Activated T-helper 2 cell treated with anti-CD3 and anti-CD28 coated beads, Interferon-gamma antibody, Interleukin-2, Interleukin-4, amounts not matched to agents 10 μg/mL and 5 μg/mL and 100 μg/mL, durations not matched to agents 14 hours and 24 hours and 36 hours (primary cell): ENCODE results near the gene GORASP2. TPM values are rescaled to one million over a fixed set of nuclear protein-coding genes. Genes with fewer than 3 reads are reported as not detected.

ENCODE experiments used
- DNase-seq: peaks from one replicate; pipeline ENCODE4 v3.0.0; 2021; ENCODE audit warnings: low spot score
- H3K27ac Mint-ChIP-seq: one replicate; pipeline ENCODE4 v1.8.0; 2021; ENCODE audit warnings: mixed read lengths
- H3K27me3 Mint-ChIP-seq: one replicate; pipeline ENCODE4 v1.8.0; 2021; ENCODE audit warnings: low read depth, mixed read lengths
- H3K36me3 Mint-ChIP-seq: one replicate; pipeline ENCODE4 v1.8.0; 2021; ENCODE audit warnings: low read depth, mixed read lengths
- H3K4me1 Mint-ChIP-seq: one replicate; pipeline ENCODE4 v1.8.0; 2021; ENCODE audit warnings: low read depth, mixed read lengths
- H3K4me3 Mint-ChIP-seq: one replicate; pipeline ENCODE4 v1.8.0; 2021; ENCODE audit warnings: low read depth, mild to moderate bottlenecking, moderate library complexity, mixed read lengths
- H3K9me3 Mint-ChIP-seq: one replicate; pipeline ENCODE4 v1.8.0; 2021; ENCODE audit warnings: mixed read lengths
- intact Hi-C: fragments of 100-400 bp; cut with micrococcal nuclease; formaldehyde crosslinking; loops from one replicate; pipeline ENCODE4 v1.15.1; 2023
- total RNA-seq: library from RNA; stranded (reverse); gene quantifications from 2 replicates; pipeline ENCODE4 v1.2.3, GENCODE V29; 2022

The GORASP2 gene
- total RNA-seq, 1 donor from 2014 or later: 92.4 TPM

DNA sequence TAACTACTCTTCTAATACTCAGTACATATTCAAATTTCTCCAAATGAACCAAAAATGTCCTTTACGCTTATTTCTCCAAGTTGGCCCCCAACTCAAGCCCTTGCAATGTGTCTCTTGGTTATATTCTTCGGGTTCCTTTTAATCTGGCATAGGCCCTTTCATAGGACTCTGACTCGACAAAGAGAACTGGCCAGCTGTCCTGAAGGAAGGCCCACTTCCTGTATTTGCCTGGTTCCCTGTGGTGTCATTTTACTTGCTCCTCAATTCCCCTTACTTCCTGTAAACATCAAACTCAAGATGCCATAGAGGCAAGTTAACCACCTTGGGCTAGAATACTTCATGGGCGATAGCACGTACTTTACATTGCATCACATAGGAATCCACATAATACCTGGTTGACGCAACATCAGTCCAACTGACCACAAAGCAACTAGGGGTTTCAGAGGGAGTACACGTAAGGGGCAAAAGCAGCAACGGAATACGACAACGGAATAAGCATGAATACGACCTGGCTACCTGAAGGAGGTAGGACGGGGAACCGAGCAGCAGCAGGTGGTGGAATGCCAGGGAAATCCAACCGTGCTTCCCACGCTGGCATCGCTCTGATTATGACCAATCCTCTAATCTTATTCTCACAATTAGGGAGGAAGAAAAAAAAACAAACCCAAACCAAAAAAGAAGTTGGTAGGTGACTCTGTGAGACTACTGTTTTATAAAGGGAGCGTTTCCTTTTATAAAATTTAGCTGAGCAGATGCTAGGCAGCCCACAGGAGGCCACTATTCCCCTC is 823 bp upstream of the GORASP2 start:
- intact Hi-C loops: loop anchor here (1.0 to 10.0 kb wide), 6 partner anchors 233 to 1627 kb away; partner anchors contain the start of genes DYNC1I2, METTL5, PDK1 and TLK1
- Mint-ChIP-seq H3K4me1 (peaks cover 41% of the 10 kb centered on the region), H3K9me3 (peaks cover 32% of the 10 kb centered on the region), H3K36me3 (peaks cover 42% of the 10 kb centered on the region), H3K27ac (peak overlapping the region; percentile 94), H3K4me3 (peak overlapping the region; percentile 83), H3K27me3 (no peaks in the 10 kb centered on the region)
- peak; percentile 17 for DNase-seq

- H3K27me3 Mint-ChIP-seq: no peaks in the 10 kb centered on the region
- intact Hi-C loops: loop anchor here (1.0 to 10.0 kb wide), 7 partner anchors 231 to 1625 kb away; partner anchors contain the start of genes DCAF17, METTL5, PDK1 and TLK1
- H3K4me3 Mint-ChIP-seq: peak overlapping the region; percentile 92
- peak; percentile 33 for DNase-seq
- H3K36me3 Mint-ChIP-seq: peaks cover 48% of the 10 kb centered on the region
- H3K4me1 Mint-ChIP-seq: peaks cover 45% of the 10 kb centered on the region
- H3K27ac Mint-ChIP-seq: peak overlapping the region; percentile 94
- peaks cover 23% of the 10 kb centered on the region for H3K9me3 Mint-ChIP-seq
Measured at GRCh38 chr2:170929686-170930050, 615 bp downstream of the GORASP2 start.

DNA sequence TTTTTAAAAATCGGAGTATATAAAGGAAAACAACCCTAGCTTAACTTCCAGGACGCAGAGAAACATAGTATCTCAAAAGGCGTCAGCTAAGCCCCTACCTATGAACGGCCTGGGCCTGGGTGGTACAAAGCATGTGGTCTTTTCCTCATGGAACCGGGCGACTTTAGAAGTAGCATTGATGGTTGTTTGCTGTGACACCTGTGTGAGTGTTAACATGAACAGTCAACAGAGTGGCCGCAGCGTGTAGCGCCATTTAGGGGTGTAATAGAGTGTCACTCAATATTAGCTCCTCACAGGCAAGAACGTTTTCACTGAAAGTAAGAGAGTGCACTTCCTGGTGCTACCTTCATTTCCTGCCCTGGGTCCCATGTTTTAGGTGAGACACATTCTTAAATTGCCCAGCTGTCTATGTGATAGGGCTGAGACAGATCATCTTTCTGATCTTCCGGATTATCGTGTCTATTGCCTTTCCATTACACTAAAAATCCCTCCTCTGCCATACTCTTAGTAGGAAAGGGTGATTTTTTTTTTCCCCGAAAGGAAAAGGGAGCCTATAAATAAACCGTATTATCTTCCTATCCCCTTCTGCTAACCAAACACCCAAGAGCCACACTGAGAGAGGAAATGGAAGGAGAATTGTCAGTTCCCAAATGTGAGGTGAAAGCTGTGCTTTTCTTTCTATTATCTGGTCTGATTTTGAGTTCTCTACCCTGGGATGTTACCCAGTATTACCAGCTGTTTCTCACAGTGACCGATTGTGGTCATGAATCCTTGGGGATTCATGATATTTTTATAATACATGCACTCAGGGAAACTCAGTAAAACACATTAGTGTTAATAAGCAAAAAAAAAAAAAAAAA is 1.3 kb downstream of the GORASP2 start:
- intact Hi-C loops: no loop called here
- Mint-ChIP-seq H3K27me3 (no peaks in the 10 kb centered on the region), H3K36me3 (peaks cover 45% of the 10 kb centered on the region), H3K9me3 (peaks cover 18% of the 10 kb centered on the region), H3K4me3 (peak overlapping the region; percentile 92), H3K4me1 (peaks cover 41% of the 10 kb centered on the region), H3K27ac (peak overlapping the region; percentile 94)
- peak; percentile 52 for DNase-seq

DNA sequence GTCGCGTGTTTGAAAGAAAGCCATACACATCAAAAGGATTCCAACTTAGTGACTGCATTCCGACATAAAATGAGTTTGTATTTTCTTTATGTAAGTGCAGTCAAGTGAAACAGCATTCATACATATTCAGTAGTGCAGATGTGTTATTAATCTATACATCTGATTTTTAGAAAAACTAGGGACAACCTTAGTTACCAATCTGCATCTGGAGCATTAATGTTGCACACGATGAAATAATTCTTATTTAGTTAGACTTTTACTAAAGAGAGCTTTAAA is 1.9 kb downstream of the GORASP2 start:
- no peak for DNase-seq
- Mint-ChIP-seq H3K9me3 (peaks cover 18% of the 10 kb centered on the region), H3K27me3 (no peaks in the 10 kb centered on the region), H3K4me3 (peak overlapping the region; percentile 92), H3K4me1 (peaks cover 41% of the 10 kb centered on the region), H3K36me3 (peaks cover 50% of the 10 kb centered on the region), H3K27ac (no peak overlapping the region)
- intact Hi-C loops: no loop called here

GRCh38 chr2:170932166-170932565 is 3.1 kb downstream of the GORASP2 start:
- Mint-ChIP-seq H3K27ac (no peak overlapping the region), H3K9me3 (peaks cover 9% of the 10 kb centered on the region), H3K36me3 (peaks cover 49% of the 10 kb centered on the region), H3K4me1 (peaks cover 38% of the 10 kb centered on the region), H3K27me3 (no peaks in the 10 kb centered on the region), H3K4me3 (no peak overlapping the region)
- intact Hi-C loops: no loop called here
- no peak for DNase-seq

DNA sequence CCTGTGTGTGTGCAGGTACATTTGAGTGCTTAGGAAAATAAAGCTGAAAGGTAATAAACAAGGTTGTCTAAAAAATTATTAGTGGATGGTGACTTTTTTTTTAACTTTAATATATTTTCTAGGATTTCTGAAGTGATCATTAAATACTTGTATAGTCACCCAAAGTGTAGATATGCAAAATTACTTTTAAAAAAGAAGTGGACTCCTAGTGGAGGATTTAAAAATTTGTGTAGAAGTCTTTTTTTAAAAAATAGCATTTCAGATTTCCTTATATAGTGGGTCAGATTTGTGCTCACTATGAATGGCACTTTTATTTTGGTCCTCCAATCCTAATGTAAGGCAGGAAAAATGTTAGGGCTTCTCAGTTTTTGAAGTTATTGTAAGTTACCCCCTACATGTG is 3.9 kb downstream of the GORASP2 start:
- Mint-ChIP-seq H3K4me1 (peaks cover 37% of the 10 kb centered on the region), H3K4me3 (no peak overlapping the region), H3K9me3 (peaks cover 4% of the 10 kb centered on the region), H3K27me3 (no peaks in the 10 kb centered on the region), H3K27ac (no peak overlapping the region), H3K36me3 (peaks cover 52% of the 10 kb centered on the region)
- no peak for DNase-seq
- intact Hi-C loops: no loop called here

DNA sequence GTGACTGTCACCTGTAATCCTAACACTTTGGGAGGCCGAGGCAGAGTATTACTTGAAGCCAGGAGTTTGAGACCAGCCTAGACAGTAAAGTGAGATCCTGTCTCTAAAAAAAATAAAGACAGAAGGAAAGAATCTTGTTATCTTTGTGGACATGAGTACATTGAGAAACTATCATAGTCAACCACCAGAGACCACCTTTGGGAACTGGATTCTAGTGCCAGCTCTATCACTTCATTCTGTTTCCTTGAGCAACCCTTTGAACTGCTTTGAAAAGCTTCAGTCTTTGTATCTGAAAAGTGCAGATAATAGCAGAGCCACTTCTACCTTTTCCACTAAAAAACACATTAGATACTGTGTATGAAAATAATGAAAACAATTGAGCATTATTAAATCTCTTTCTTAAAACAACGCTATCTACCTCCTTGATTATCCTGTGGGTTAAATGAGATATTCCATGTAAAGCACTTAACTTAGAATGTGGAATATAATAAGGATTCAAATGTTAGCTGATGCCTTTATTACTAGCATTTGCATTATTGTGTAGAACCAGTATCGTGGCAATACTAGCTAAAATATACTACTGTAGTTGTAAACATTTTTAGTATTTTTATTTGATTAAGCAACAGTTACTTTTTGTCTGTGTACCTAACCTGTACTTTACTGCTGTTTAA is 8.8 kb downstream of the GORASP2 start:
- H3K27ac Mint-ChIP-seq: no peak overlapping the region
- H3K4me3 Mint-ChIP-seq: no peak overlapping the region
- peaks cover 28% of the 10 kb centered on the region for H3K4me1 Mint-ChIP-seq
- intact Hi-C loops: no loop called here
- no peaks in the 10 kb centered on the region for H3K9me3 Mint-ChIP-seq
- no peak for DNase-seq
- H3K27me3 Mint-ChIP-seq: no peaks in the 10 kb centered on the region
- peaks cover 43% of the 10 kb centered on the region for H3K36me3 Mint-ChIP-seq

DNA sequence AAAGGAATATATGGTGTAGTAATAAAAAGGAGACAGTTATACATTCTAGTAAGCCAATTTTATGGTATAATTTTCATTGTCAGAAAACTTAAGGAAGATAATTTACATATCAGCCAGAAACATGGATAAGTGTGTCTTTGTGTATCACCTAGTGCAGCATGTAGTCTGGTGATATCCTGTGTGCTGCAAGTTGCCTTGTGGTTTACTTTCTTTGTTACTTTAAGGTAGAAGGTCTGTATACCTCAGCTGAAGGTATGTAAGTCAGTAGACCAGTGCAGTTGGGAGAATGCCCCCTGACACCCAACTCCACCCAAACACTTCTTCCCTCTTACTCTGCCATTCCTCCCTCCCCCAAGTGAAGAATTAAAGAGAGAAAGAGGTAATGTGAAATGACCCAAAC is 11.0 kb downstream of the GORASP2 start:
- Mint-ChIP-seq H3K4me3 (no peak overlapping the region), H3K9me3 (no peaks in the 10 kb centered on the region), H3K27me3 (no peaks in the 10 kb centered on the region), H3K27ac (no peak overlapping the region), H3K36me3 (peaks cover 40% of the 10 kb centered on the region), H3K4me1 (peaks cover 30% of the 10 kb centered on the region)
- intact Hi-C loops: no loop called here
- no peak for DNase-seq

- Mint-ChIP-seq H3K4me1 (peaks cover 33% of the 10 kb centered on the region), H3K27ac (no peak overlapping the region), H3K9me3 (no peaks in the 10 kb centered on the region), H3K36me3 (peaks cover 34% of the 10 kb centered on the region), H3K4me3 (no peak overlapping the region), H3K27me3 (no peaks in the 10 kb centered on the region)
- no peak for DNase-seq
- intact Hi-C loops: no loop called here
Measured at GRCh38 chr2:170942615-170943014, 13.6 kb downstream of the GORASP2 start.

GRCh38 chr2:170943041-170943440 is 14.0 kb downstream of the GORASP2 start:
- H3K27me3 Mint-ChIP-seq: no peaks in the 10 kb centered on the region
- H3K4me3 Mint-ChIP-seq: no peak overlapping the region
- H3K9me3 Mint-ChIP-seq: no peaks in the 10 kb centered on the region
- H3K4me1 Mint-ChIP-seq: peaks cover 33% of the 10 kb centered on the region
- DNase-seq: no peak
- H3K36me3 Mint-ChIP-seq: peaks cover 30% of the 10 kb centered on the region
- no peak overlapping the region for H3K27ac Mint-ChIP-seq
- intact Hi-C loops: no loop called here

DNA sequence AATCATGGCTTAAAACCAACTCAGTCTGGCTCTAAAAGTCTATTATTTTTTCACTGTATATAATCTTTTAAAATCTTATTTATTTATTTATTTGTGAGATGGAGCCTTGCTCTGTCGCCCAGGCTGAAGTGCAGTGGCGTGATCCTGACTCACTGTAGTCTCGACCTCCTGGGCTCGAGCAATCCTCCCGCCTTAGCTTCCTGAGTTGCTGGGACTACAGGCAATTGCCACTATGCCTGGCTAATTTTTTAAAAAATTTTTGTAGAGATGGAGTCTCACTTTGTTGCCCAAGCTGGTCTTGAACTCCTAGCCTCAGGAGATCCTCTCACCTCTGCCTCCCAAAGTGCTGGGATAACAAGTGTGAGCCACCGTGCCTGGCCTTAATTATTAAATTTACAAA is 14.5 kb downstream of the GORASP2 start:
- no peak overlapping the region for H3K4me3 Mint-ChIP-seq
- intact Hi-C loops: no loop called here
- H3K27ac Mint-ChIP-seq: no peak overlapping the region
- H3K4me1 Mint-ChIP-seq: peaks cover 33% of the 10 kb centered on the region
- DNase-seq: no peak
- no peaks in the 10 kb centered on the region for H3K27me3 Mint-ChIP-seq
- H3K9me3 Mint-ChIP-seq: no peaks in the 10 kb centered on the region
- H3K36me3 Mint-ChIP-seq: peaks cover 29% of the 10 kb centered on the region

GRCh38 chr2:170944545-170944944 is 15.5 kb downstream of the GORASP2 start:
- no peak overlapping the region for H3K27ac Mint-ChIP-seq
- H3K27me3 Mint-ChIP-seq: no peaks in the 10 kb centered on the region
- no peak for DNase-seq
- H3K9me3 Mint-ChIP-seq: no peaks in the 10 kb centered on the region
- H3K4me3 Mint-ChIP-seq: no peak overlapping the region
- intact Hi-C loops: no loop called here
- peaks cover 25% of the 10 kb centered on the region for H3K4me1 Mint-ChIP-seq
- H3K36me3 Mint-ChIP-seq: peaks cover 31% of the 10 kb centered on the region

DNA sequence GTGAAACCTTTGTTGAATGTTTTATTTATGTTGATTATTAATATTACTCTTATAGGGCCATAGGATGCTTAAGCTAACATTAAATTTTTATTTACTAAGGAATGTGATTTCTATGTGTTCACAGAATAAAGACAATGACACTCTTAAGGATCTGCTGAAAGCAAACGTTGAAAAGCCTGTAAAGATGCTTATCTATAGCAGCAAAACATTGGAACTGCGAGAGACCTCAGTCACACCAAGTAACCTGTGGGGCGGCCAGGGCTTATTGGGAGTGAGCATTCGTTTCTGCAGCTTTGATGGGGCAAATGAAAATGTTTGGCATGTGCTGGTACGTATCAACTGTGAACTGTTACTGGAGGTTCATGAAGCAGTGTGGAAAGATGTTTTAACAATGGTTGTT is 20.4 kb downstream of the GORASP2 start:
- Mint-ChIP-seq H3K27me3 (no peaks in the 10 kb centered on the region), H3K9me3 (no peaks in the 10 kb centered on the region), H3K36me3 (peaks cover 61% of the 10 kb centered on the region), H3K27ac (no peak overlapping the region), H3K4me1 (peaks cover 12% of the 10 kb centered on the region), H3K4me3 (no peak overlapping the region)
- intact Hi-C loops: no loop called here
- no peak for DNase-seq
